Cardiac septum (tissue), 1 donor: ENCODE measurements around the gene RUSF1. TPM values are rescaled to one million over a fixed set of nuclear protein-coding genes. Genes with fewer than 3 reads are reported as not detected.
"Not testable (repeated sequence)": the region's sequence is repeated elsewhere in the genome, so short reads cannot be mapped to it uniquely, and the experiment has no call there.

Source experiments
- DNase-seq: peaks from one replicate; pipeline ENCODE4 v3.0.0-alpha.2; 2020; ENCODE audit warnings: low spot score
- intact Hi-C: fragments of 100-400 bp; cut with DNase I; formaldehyde crosslinking; loops from one replicate; pipeline ENCODE4 v1.14.0; 2022
- total RNA-seq: library from RNA; stranded (reverse); fragmentation: NEBNext Ultra II Directional; extraction: Animal tissue kit (Norgen Biotek cat#: 25700); gene quantifications from one replicate; pipeline ENCODE4 v1.2.1, GENCODE V29; 2021
- donor health status: DM: no; HTN: no; CAD: no.

RUSF1 gene
- total RNA-seq, 1 donor from 2014 or later = 32.6 TPM

GRCh38 chr16:31458844-31459686 is 49.1 kb downstream of the RUSF1 start, which contains the start of gene ARMC5:
TSS of gene ARMC5 (plus strand) at chr16:31459501. CDS start at chr16:31459525, 24 bp downstream.
- DNase-seq = peak; percentile 98
- intact Hi-C loops = loop anchor here (5.0 to 10.0 kb wide), 5 partner anchors 48 to 504 kb away; partner anchors contain the start of genes RUSF1, SETD1A and ZNF267

- intact Hi-C loops = loop anchor here (5.0 to 10.0 kb wide), 5 partner anchors 49 to 503 kb away; partner anchors contain the start of genes RUSF1, SETD1A and ZNF267
- no peak for DNase-seq
These were observed 49.9 kb downstream of the RUSF1 start for GRCh38 chr16:31458073-31458843.

- no peak for DNase-seq
- intact Hi-C loops = loop anchor here (5.0 to 10.0 kb wide), 5 partner anchors 50 to 502 kb away; partner anchors contain the start of genes RUSF1, SETD1A and ZNF267
These were observed 51.2 kb downstream of the RUSF1 start for GRCh38 chr16:31456988-31457360.

GRCh38 chr16:31455601-31456314 is 52.4 kb downstream of the RUSF1 start:
- intact Hi-C loops = loop anchor here (5.0 to 10.0 kb wide), 5 partner anchors 52 to 501 kb away; partner anchors contain the start of genes RUSF1, SETD1A and ZNF267

GRCh38 chr16:31453255-31454204 is 54.7 kb downstream of the RUSF1 start:
- no peak for DNase-seq
- intact Hi-C loops = loop anchor here (10.0 kb wide), 1 partner anchor 499 kb away; the partner anchor contains the start of gene SETD1A

More at GRCh38 chr16:31455601-31456314, 52.4 kb downstream of the RUSF1 start:
- no peak for DNase-seq

- intact Hi-C loops = loop anchor here (10.0 kb wide), 1 partner anchor 498 kb away; the partner anchor contains the start of gene SETD1A
- DNase-seq = no peak
These were observed 55.5 kb downstream of the RUSF1 start for GRCh38 chr16:31452631-31453106.

GRCh38 chr16:31451681-31452351 is 56.4 kb downstream of the RUSF1 start:
- intact Hi-C loops = loop anchor here (10.0 kb wide), 1 partner anchor 497 kb away; the partner anchor contains the start of gene SETD1A
- no peak for DNase-seq

GRCh38 chr16:31451201-31451600 is 57.0 kb downstream of the RUSF1 start:
- no peak for DNase-seq
- intact Hi-C loops = loop anchor here (10.0 kb wide), 1 partner anchor 496 kb away; the partner anchor contains the start of gene SETD1A

GRCh38 chr16:31445931-31446330 is 62.3 kb downstream of the RUSF1 start:
- DNase-seq, intact Hi-C loops: not testable (repeated sequence)

- no peak for DNase-seq
- intact Hi-C loops = loop anchor here (2.0 to 5.0 kb wide), 2 partner anchors 260 to 457 kb away; partner anchors contain the start of genes FUS and HSD3B7
These were observed 66.2 kb downstream of the RUSF1 start for GRCh38 chr16:31441956-31442355.

- DNase-seq = no peak
- intact Hi-C loops = loop anchor here (5.0 kb wide), 1 partner anchor 258 kb away; the partner anchor contains the start of gene FUS
These were observed 67.5 kb downstream of the RUSF1 start for GRCh38 chr16:31440516-31441184.

- intact Hi-C loops = no loop called here
- no peak for DNase-seq
These were observed 68.7 kb downstream of the RUSF1 start for GRCh38 chr16:31439519-31439918.

Other genes with a start within 250 kb of the RUSF1 start
- gene ITGAM, start 248.4 kb downstream of the RUSF1 start, total RNA-seq = 4.8 TPM
- gene ITGAX, start 153.2 kb downstream of the RUSF1 start, total RNA-seq = 5.9 TPM
- not detected for gene ITGAD, start 115.1 kb downstream of the RUSF1 start, total RNA-seq
- 890 TPM for gene COX6A2, start 80.0 kb downstream of the RUSF1 start, total RNA-seq
- gene ZNF843, start 65.6 kb downstream of the RUSF1 start, total RNA-seq = 1.9 TPM
- gene ARMC5, start 48.9 kb downstream of the RUSF1 start, total RNA-seq = 6.2 TPM
- 57.8 TPM for gene TGFB1I1, start 36.2 kb downstream of the RUSF1 start, total RNA-seq
- not detected for gene SLC5A2, start 25.3 kb downstream of the RUSF1 start, total RNA-seq
- gene AHSP, start 19.5 kb upstream of the RUSF1 start, total RNA-seq = 1.7 TPM